CD14-positive monocyte (primary cell): ENCODE measurements around the gene ITGA11. TPM values are rescaled to one million over a fixed set of nuclear protein-coding genes. Genes with fewer than 3 reads are reported as not detected.

Experiments used
- DNase-seq, 3 donors: peaks; one replicate each; pipeline ENCODE4 v3.0.0-alpha.2; 2011 to 2022
- H2AFZ ChIP-seq: 2 replicates; pipeline ENCODE4 v1.6.0; 2012; ENCODE audit warnings: mild to moderate bottlenecking, low read depth, low read length, inconsistent platforms; ENCODE audit not compliant: insufficient read depth, poor library complexity, severe bottlenecking
- H3K27ac ChIP-seq, 2 donors: 1 replicate in 1 of 2; 2 replicates in 1 of 2; pipeline ENCODE4 v1.5.1; 2012 to 2013; ENCODE audit warnings: low read length in 2 of 2, control low read depth in 1 of 2, inconsistent platforms in 1 of 2, low read depth in 1 of 2, mild to moderate bottlenecking in 1 of 2
- H3K27me3 ChIP-seq, 2 donors: one replicate each; pipeline versions ENCODE4 v1.6.0 to v1.6.1; 2011 to 2013; ENCODE audit warnings: low read length in 2 of 2; ENCODE audit not compliant: control insufficient read depth in 2 of 2, insufficient read depth in 2 of 2
- H3K36me3 ChIP-seq, 2 donors: replicated peaks in 1 of 2; 1 replicate in 1 of 2; 2 replicates in 1 of 2; pipeline versions ENCODE4 v1.5.1 to v1.6.1; 2012 to 2013; ENCODE audit warnings: low read length in 2 of 2, control low read depth in 1 of 2, inconsistent platforms in 1 of 2, mild to moderate bottlenecking in 1 of 2; ENCODE audit not compliant: insufficient read depth in 2 of 2, control insufficient read depth in 1 of 2
- H3K4me1 ChIP-seq, 2 donors: 1 replicate in 1 of 2; 2 replicates in 1 of 2; pipeline versions ENCODE4 v1.5.1 to v1.6.1; 2012 to 2013; ENCODE audit warnings: low read length in 2 of 2, control low read depth in 1 of 2, inconsistent platforms in 1 of 2, mild to moderate bottlenecking in 1 of 2, moderate library complexity in 1 of 2; ENCODE audit not compliant: insufficient read depth in 2 of 2, control insufficient read depth in 1 of 2
- H3K4me2 ChIP-seq: replicated peaks from 2 replicates; pipeline ENCODE3; 2012; ENCODE audit warnings: low read length, moderate library complexity, mild to moderate bottlenecking; ENCODE audit not compliant: poor library complexity, severe bottlenecking; ENCODE audit errors: extremely low read depth
- H3K4me3 ChIP-seq, 3 experiments: fragments of 200-600 bp in 1 of 3; sonication (generic) in 1 of 3; replicated peaks in 1 of 3; 1 replicate in 2 of 3; 2 replicates in 1 of 3; pipeline ENCODE4 v1.5.1; 2011 to 2013; ENCODE audit warnings: low read length in 3 of 3, mild to moderate bottlenecking in 3 of 3, control low read depth in 2 of 3, low read depth in 2 of 3, inconsistent platforms in 1 of 3, moderate library complexity in 1 of 3
- H3K79me2 ChIP-seq: 2 replicates; pipeline ENCODE4 v1.6.0; 2012; ENCODE audit warnings: mild to moderate bottlenecking, control low read depth, inconsistent platforms, low read length, moderate library complexity; ENCODE audit not compliant: insufficient read depth
- H3K9ac ChIP-seq: 2 replicates; pipeline ENCODE4 v1.6.0; 2017; ENCODE audit warnings: low read length, mild to moderate bottlenecking; ENCODE audit not compliant: insufficient read depth, poor library complexity, severe bottlenecking
- H3K9me3 ChIP-seq, 2 donors: replicated peaks in 1 of 2; 1 replicate in 1 of 2; 2 replicates in 1 of 2; pipeline versions ENCODE4 v1.5.1 to v1.6.1; 2012 to 2013; ENCODE audit warnings: low read length in 2 of 2, control low read depth in 1 of 2; ENCODE audit not compliant: control insufficient read depth in 1 of 2, insufficient read depth in 1 of 2
- H4K20me1 ChIP-seq: 2 replicates; pipeline ENCODE4 v1.6.0; 2012; ENCODE audit warnings: mild to moderate bottlenecking, low read length, control low read depth, moderate library complexity; ENCODE audit not compliant: insufficient read depth
- H3K27ac Mint-ChIP-seq, 7 donors: one replicate each; pipeline ENCODE4 v1.8.0; 2020; ENCODE audit warnings: mild to moderate bottlenecking in 7 of 7, mixed read lengths in 7 of 7, moderate library complexity in 6 of 7, inconsistent platforms in 2 of 7
- H3K27me3 Mint-ChIP-seq, 3 donors: one replicate each; pipeline ENCODE4 v1.8.0; 2021 to 2022; ENCODE audit warnings: low read depth in 3 of 3, mild to moderate bottlenecking in 3 of 3, mixed read lengths in 3 of 3, moderate library complexity in 3 of 3, inconsistent platforms in 1 of 3
- H3K36me3 Mint-ChIP-seq, 2 donors: one replicate each; pipeline ENCODE4 v1.8.0; 2020; ENCODE audit warnings: mixed read lengths in 2 of 2, inconsistent platforms in 1 of 2, mild to moderate bottlenecking in 1 of 2
- H3K4me1 Mint-ChIP-seq: one replicate; pipeline ENCODE4 v1.8.0; 2020; ENCODE audit warnings: mild to moderate bottlenecking, mixed read lengths
- H3K4me3 Mint-ChIP-seq, 2 donors: one replicate each; pipeline ENCODE4 v1.8.0; 2020; ENCODE audit warnings: mild to moderate bottlenecking in 2 of 2, mixed read lengths in 2 of 2, moderate library complexity in 1 of 2
- H3K9me3 Mint-ChIP-seq, 7 donors: one replicate each; pipeline ENCODE4 v1.8.0; 2020 to 2022; ENCODE audit warnings: mixed read lengths in 7 of 7, mild to moderate bottlenecking in 6 of 7, moderate library complexity in 6 of 7, inconsistent platforms in 2 of 7
- CTCF ChIP-seq: fragments of 200-600 bp; IDR thresholded peaks from one replicate; pipeline ENCODE4 v1.8.0; 2022; ENCODE audit warnings: antibody characterized with exemption, mild to moderate bottlenecking
- WGBS: methylation state at CpG from one replicate; pipeline ENCODE4 v1.1.5; 2013; ENCODE audit warnings: missing lambda C conversion rate; ENCODE audit not compliant: insufficient coverage; 5-methylcytosine and 5-hydroxymethylcytosine counted together
- intact Hi-C, 2 donors: fragments of 100-400 bp; cut with micrococcal nuclease; formaldehyde crosslinking; loops; one replicate each; pipeline versions ENCODE4 v1.15.0 to v1.15.1; 2023
- polyA plus RNA-seq, 3 donors: library from polyadenylated mRNA; depleted of rRNA in 1 of 3; unstranded in 2 of 3; stranded (reverse) in 1 of 3; fragments of 300-500 nt in 2 of 3; fragments of >200 nt in 1 of 3; fragmentation: Illumina TruSeq in 2 of 3; gene quantifications; 1 replicate in 2 of 3; 2 replicates in 1 of 3; pipeline ENCODE4 v1.2.3, GENCODE V29; 2012 to 2021

The ITGA11 gene
- polyA plus RNA-seq, 3 donors, result under 0.01 to 0.01 TPM; not detected in 1

- DNase-seq, result peak; percentile 33 to 69 (median 65)
- peak overlapping the region; percentile 9 for H3K4me2 ChIP-seq
- Mint-ChIP-seq H3K36me3 (no peaks in the 10 kb centered on the region), H3K4me3 (peak overlapping the region in 1 of 2 donors; percentile 61), H3K27ac (peak overlapping the region in 2 of 7 donors; percentile 8 to 42), H3K9me3 (peaks cover 0 to 9% (median 3%) of the 10 kb centered on the region in 7 donors), H3K27me3 (peaks cover 1 to 4% (median 3%) of the 10 kb centered on the region in 3 donors), H3K4me1 (peaks cover 18% of the 10 kb centered on the region)
- H3K9me3 ChIP-seq, result no peaks in the 10 kb centered on the region
- no peak overlapping the region for H3K4me3 ChIP-seq
- H3K4me1 ChIP-seq, result peaks cover 13 to 14% of the 10 kb centered on the region in 2 donors
- intact Hi-C loops, result no loop called here
- H3K9ac ChIP-seq, result no peak overlapping the region
- no peak overlapping the region for H2AFZ ChIP-seq
- H3K36me3 ChIP-seq, result no peaks in the 10 kb centered on the region
- no peak overlapping the region for H3K27ac ChIP-seq
- H4K20me1 ChIP-seq, result no peaks in the 10 kb centered on the region
- no peak for TF ChIP-seq CTCF
- WGBS, result 61% methylated on average over 11 of the region's 15 CpGs
- no peaks in the 10 kb centered on the region for H3K79me2 ChIP-seq
- peaks cover 0 to 2% of the 10 kb centered on the region in 2 donors for H3K27me3 ChIP-seq
These were observed 41.8 kb downstream of the ITGA11 start for GRCh38 chr15:68389936-68390817.

GRCh38 chr15:68389041-68389930, 42.7 kb downstream of the ITGA11 start:
- H3K79me2 ChIP-seq, result no peaks in the 10 kb centered on the region
- peaks cover 0 to 2% of the 10 kb centered on the region in 2 donors for H3K27me3 ChIP-seq
- TF ChIP-seq CTCF, result no peak
- no peaks in the 10 kb centered on the region for H3K36me3 Mint-ChIP-seq
- peaks cover 1 to 4% (median 3%) of the 10 kb centered on the region in 3 donors for H3K27me3 Mint-ChIP-seq
- peak overlapping the region in 1 of 2 donors; percentile 14 for H3K4me3 Mint-ChIP-seq
- peaks cover 18% of the 10 kb centered on the region for H3K4me1 Mint-ChIP-seq
- no peak for DNase-seq
- no peak overlapping the region for H3K9ac ChIP-seq
- no peak overlapping the region for H3K27ac ChIP-seq
- H2AFZ ChIP-seq, result no peak overlapping the region
- 95% methylated on average over 5 of the region's 7 CpGs for WGBS
- no peaks in the 10 kb centered on the region for H3K9me3 ChIP-seq
- intact Hi-C loops, result no loop called here
- no peak overlapping the region for H3K4me3 ChIP-seq
- H3K4me2 ChIP-seq, result no peak overlapping the region
- H4K20me1 ChIP-seq, result no peaks in the 10 kb centered on the region
- no peaks in the 10 kb centered on the region for H3K36me3 ChIP-seq
- peaks cover 0 to 3% (median 2%) of the 10 kb centered on the region in 7 donors for H3K9me3 Mint-ChIP-seq
- peaks cover 13 to 14% of the 10 kb centered on the region in 2 donors for H3K4me1 ChIP-seq
- no peak overlapping the region for H3K27ac Mint-ChIP-seq
